Measurements from ENCODE around the gene SLF2. TPM values are rescaled to one million over a fixed set of nuclear protein-coding genes. Genes with fewer than 3 reads are reported as not detected.

SLF2 gene
- total RNA-seq, 1 experiment from 2014 or later = 13.6 TPM

- no peaks in the 10 kb centered on the region for H3K36me3 ChIP-seq (ENCODE audit: low read depth)
- ChIA-PET POLR2A (ENCODE audit: unreplicated experiment) (no interaction called here), CTCF (no interaction called here)
- no peak overlapping the region for H2AFZ ChIP-seq
- no peak overlapping the region for H3K4me3 ChIP-seq
- no peak for DNase-seq
- no peak overlapping the region for H3K27ac ChIP-seq
- H4K20me1 ChIP-seq (ENCODE audit: insufficient read depth) = no peaks in the 10 kb centered on the region
- TF ChIP-seq EZH2 (IDR thresholded peaks at IDR 0.05; ENCODE audit: low read depth) = no peak
- TF ChIP-seq, protein P1, sequence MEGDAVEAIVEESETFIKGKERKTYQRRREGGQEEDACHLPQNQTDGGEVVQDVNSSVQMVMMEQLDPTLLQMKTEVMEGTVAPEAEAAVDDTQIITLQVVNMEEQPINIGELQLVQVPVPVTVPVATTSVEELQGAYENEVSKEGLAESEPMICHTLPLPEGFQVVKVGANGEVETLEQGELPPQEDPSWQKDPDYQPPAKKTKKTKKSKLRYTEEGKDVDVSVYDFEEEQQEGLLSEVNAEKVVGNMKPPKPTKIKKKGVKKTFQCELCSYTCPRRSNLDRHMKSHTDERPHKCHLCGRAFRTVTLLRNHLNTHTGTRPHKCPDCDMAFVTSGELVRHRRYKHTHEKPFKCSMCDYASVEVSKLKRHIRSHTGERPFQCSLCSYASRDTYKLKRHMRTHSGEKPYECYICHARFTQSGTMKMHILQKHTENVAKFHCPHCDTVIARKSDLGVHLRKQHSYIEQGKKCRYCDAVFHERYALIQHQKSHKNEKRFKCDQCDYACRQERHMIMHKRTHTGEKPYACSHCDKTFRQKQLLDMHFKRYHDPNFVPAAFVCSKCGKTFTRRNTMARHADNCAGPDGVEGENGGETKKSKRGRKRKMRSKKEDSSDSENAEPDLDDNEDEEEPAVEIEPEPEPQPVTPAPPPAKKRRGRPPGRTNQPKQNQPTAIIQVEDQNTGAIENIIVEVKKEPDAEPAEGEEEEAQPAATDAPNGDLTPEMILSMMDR (conservative IDR thresholded peaks at IDR 0.05) = no peak
- intact Hi-C loops (cut with micrococcal nuclease; ENCODE audit: unreplicated experiment) = no loop called here
- H3K9me2 ChIP-seq (ENCODE audit: insufficient read depth) = no peaks in the 10 kb centered on the region
- no peaks in the 10 kb centered on the region for H3K4me1 ChIP-seq (replicated peaks; ENCODE audit: insufficient read depth)
- BruUV-seq (replicated peaks) = no TSS peak
- H3K9me3 ChIP-seq (ENCODE audit: insufficient read depth, low read depth) = no peaks in the 10 kb centered on the region
- no peaks in the 10 kb centered on the region for H3K79me2 ChIP-seq (ENCODE audit: low read depth)
- H3F3A ChIP-seq (ENCODE audit: insufficient read depth, low read depth) = no peaks in the 10 kb centered on the region
- H3K27me3 ChIP-seq (ENCODE audit: insufficient read depth, low read depth) = peaks cover 24% of the 10 kb centered on the region
- no peak overlapping the region for H3K4me2 ChIP-seq
These were observed 38.9 kb upstream of the SLF2 start for GRCh38 chr10:100873827-100874326.

- Histone ChIP-seq H3K4me1 (replicated peaks; ENCODE audit: insufficient read depth) (no peaks in the 10 kb centered on the region), H3F3A (ENCODE audit: insufficient read depth, low read depth) (no peaks in the 10 kb centered on the region), H2AFZ (no peak overlapping the region), H3K9me3 (ENCODE audit: insufficient read depth, low read depth) (no peaks in the 10 kb centered on the region), H4K20me1 (ENCODE audit: insufficient read depth) (no peaks in the 10 kb centered on the region), H3K27me3 (ENCODE audit: insufficient read depth, low read depth) (peaks cover 15% of the 10 kb centered on the region; the same call in 1 of the 2 replicates), H3K79me2 (ENCODE audit: low read depth) (no peaks in the 10 kb centered on the region), H3K4me3 (no peak overlapping the region), H3K4me2 (no peak overlapping the region), H3K9me2 (ENCODE audit: insufficient read depth) (no peaks in the 10 kb centered on the region), H3K36me3 (ENCODE audit: low read depth) (no peaks in the 10 kb centered on the region), H3K27ac (no peak overlapping the region)
- no TSS peak for BruUV-seq (replicated peaks)
- TF ChIP-seq, protein P1 (conservative IDR thresholded peaks at IDR 0.05) = no peak
- no peak for TF ChIP-seq EZH2 (IDR thresholded peaks at IDR 0.05; ENCODE audit: low read depth)
- ChIA-PET CTCF (no interaction called here), POLR2A (ENCODE audit: unreplicated experiment) (no interaction called here)
- intact Hi-C loops (cut with micrococcal nuclease; ENCODE audit: unreplicated experiment) = no loop called here
- DNase-seq = no peak
These were observed 37.9 kb upstream of the SLF2 start for GRCh38 chr10:100874702-100875483.

DNA sequence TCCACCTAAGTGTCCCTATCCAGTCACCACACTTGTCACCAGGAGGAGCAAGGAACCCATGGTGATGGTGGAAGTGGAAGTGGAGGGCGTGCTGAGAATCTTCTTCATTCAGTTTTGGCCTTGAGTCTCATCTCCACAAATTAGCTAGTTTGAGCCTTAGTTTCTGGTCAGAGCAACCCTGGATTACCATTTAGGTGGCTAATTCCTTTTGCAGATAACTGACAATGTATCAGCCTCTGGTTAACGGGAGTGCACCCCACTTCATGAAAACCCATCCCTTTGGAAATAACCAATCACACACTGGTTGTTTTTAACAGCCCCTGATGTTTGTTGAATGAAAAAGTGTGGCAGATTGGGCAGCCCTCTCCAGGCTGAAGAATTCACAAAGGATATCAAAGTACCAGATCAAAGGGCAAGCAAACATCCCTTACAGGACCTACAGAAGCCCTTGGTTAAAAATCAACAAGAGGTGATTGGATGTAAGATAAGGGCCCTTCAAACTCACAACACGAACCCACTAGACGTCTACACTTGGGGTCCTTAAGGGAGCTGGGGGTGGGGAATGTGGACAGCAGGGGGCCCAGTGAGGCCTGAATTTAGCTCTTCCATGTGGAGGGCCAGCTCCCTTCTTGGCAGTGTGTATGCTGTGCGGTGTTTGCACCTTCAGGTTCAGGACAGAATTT lies 37.1 kb upstream of the SLF2 start:
- Histone ChIP-seq H3F3A (ENCODE audit: insufficient read depth, low read depth) (no peaks in the 10 kb centered on the region), H3K4me2 (no peak overlapping the region), H3K36me3 (ENCODE audit: low read depth) (no peaks in the 10 kb centered on the region), H3K27me3 (ENCODE audit: insufficient read depth, low read depth) (peaks cover 15% of the 10 kb centered on the region; the same call in 1 of the 2 replicates), H4K20me1 (ENCODE audit: insufficient read depth) (no peaks in the 10 kb centered on the region), H3K9me3 (ENCODE audit: insufficient read depth, low read depth) (no peaks in the 10 kb centered on the region), H3K9me2 (ENCODE audit: insufficient read depth) (no peaks in the 10 kb centered on the region), H3K27ac (no peak overlapping the region), H3K4me1 (replicated peaks; ENCODE audit: insufficient read depth) (no peaks in the 10 kb centered on the region), H3K4me3 (no peak overlapping the region), H2AFZ (no peak overlapping the region), H3K79me2 (ENCODE audit: low read depth) (no peaks in the 10 kb centered on the region)
- no peak for DNase-seq
- TF ChIP-seq, protein P1 (conservative IDR thresholded peaks at IDR 0.05) = no peak
- no TSS peak for BruUV-seq (replicated peaks)
- intact Hi-C loops (cut with micrococcal nuclease; ENCODE audit: unreplicated experiment) = no loop called here
- POLR2A ChIA-PET (ENCODE audit: unreplicated experiment) = no interaction called here
- CTCF ChIA-PET = no interaction called here

All from PC-9 (cell line).